GM19455 (cell line): ENCODE data around the gene QRFP.

ENCODE experiments used
- ATAC-seq: cut with Tn5 transposase; IDR thresholded peaks from one replicate; pipeline ENCODE4 v1.9.1; 2021; ENCODE audit not compliant: unreplicated experiment

QRFP gene

GRCh38 chr9:130890870-130891687, 5.5 kb downstream of the QRFP start:
- ATAC-seq: no peak

DNA sequence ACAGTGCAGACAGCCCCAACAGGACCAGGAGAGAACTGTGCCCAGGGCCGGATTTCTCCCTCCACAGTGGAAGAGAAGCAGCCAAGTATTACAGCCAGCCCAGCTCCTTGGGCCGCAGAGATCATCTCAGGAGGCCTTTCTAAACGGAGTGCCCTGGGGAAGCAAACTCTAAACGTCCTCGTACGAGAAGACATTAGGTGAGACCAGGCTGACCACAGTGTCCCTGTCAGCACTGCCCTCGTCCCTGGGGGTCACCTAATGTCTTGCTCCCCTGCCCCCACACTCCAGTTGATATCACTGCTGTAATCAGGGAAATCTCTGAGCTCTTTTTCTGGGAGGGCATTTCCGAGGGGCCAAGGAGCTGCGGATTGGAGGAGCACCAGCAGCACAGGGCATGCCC, 6.5 kb downstream of the QRFP start:
- ATAC-seq: no peak

- ATAC-seq: no peak
Observed at GRCh38 chr9:130888146-130888885, 8.3 kb downstream of the QRFP start.

- ATAC-seq: no peak
Observed at GRCh38 chr9:130887494-130888144, 9.0 kb downstream of the QRFP start.

DNA sequence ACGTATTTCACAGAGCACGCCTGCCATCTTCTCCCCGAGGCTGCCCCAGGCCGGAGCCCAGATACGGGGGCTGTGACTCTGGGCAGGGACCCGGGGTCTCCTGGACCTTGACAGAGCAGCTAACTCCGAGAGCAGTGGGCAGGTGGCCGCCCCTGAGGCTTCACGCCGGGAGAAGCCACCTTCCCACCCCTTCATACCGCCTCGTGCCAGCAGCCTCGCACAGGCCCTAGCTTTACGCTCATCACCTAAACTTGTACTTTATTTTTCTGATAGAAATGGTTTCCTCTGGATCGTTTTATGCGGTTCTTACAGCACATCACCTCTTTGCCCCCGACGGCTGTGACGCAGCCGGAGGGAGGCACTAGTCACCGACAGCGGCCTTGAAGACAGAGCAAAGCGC, 9.6 kb downstream of the QRFP start:
- no peak for ATAC-seq

GRCh38 chr9:130885484-130886375, 10.9 kb downstream of the QRFP start:
- ATAC-seq: no peak

DNA sequence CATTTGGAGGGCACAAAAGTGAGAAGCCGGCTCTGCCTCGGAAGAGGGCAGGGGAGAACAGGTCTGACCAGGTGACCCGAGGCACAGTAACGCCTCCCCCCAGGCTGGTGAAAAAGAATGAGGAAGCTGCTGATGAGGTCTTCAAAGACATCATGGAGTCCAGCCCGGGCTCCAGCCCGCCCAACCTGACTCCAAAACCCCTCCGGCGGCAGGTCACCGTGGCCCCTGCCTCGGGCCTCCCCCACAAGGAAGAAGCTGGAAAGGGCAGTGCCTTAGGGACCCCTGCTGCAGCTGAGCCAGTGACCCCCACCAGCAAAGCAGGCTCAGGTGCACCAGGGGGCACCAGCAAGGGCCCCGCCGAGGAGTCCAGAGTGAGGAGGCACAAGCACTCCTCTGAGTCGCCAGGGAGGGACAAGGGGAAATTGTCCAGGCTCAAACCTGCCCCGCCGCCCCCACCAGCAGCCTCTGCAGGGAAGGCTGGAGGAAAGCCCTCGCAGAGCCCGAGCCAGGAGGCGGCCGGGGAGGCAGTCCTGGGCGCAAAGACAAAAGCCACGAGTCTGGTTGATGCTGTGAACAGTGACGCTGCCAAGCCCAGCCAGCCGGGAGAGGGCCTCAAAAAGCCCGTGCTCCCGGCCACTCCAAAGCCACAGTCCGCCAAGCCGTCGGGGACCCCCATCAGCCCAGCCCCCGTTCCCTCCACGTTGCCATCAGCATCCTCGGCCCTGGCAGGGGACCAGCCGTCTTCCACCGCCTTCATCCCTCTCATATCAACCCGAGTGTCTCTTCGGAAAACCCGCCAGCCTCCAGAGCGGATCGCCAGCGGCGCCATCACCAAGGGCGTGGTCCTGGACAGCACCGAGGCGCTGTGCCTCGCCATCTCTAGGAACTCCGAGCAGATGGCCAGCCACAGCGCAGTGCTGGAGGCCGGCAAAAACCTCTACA, 11.8 kb downstream of the QRFP start:
- no peak for ATAC-seq

GRCh38 chr9:130884111-130884531, 12.5 kb downstream of the QRFP start:
- no peak for ATAC-seq

- no peak for ATAC-seq
Observed at GRCh38 chr9:130883479-130883878, 13.1 kb downstream of the QRFP start.

DNA sequence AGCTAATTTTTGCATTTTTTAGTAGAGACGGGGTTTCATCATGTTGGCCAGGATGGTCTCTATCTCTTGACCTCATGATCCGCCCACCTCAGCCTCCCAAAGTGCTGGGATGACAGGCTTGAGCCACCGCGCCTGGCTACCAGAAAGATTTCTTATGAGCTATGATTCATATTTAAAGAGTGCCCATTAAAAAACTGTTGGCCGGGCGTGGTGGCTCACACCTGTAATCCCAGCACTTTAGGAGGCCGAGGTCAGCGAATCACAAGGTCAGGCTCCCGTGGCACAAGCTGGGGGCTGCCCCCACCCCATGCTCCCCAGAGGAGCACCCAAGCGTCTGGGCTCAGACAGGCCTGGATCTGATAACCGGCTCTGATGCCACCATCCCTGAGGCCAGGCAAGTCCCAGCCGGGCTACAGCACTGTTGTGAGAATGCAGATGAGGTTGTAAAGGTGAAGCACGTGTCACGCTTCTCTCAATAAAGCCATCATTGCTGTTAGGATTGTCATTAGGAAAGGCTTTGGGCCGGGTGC, 13.9 kb downstream of the QRFP start:
- ATAC-seq: no peak

DNA sequence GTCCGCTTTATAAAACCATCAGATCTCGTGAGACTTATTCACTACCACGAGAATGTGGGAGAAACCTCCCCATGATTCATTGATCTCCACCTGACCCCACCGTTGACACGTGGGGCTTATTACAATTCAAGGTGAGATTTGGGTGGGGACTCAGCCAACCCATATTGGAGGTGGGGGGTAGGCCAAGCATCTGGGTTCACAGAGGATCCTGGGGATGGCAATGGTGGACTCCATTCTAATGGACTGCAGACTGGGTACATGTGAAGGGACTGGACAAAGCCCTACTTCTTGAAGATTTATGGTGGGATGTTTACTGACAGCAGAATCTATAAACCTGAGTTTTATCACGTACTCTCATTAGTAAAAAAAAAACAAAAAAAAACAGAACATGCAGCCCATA, 15.1 kb downstream of the QRFP start:
- ATAC-seq: no peak

DNA sequence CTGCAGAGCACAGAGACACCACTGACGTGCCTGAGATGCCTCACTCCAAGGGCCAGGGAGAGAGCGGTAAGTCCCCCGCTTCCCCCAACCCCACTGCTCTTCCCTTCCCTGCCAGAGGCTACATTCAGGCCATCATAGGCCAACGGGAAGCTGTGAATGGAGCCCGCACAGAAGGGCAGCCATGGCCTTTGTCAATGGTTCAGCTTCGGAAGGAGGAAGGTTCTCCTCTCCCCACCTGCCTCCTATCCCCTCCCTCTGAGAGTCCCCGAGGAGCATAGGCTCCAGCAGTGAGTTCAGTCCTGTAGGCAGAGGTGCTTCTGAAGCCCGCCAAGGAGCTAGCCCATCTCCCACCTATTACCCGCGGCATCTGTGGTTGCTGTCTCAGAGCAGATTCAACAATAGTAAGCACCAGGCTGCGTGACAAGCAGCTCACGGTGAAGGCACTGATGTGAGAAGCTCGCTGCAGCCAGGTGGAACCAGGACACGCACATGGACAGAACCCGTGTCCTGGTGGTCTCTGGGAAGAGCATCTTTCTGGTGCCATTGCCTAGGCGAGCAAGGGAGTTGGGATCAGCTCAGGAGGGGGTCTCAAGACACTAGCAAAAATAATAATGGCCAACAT, 15.9 kb downstream of the QRFP start:
- no peak for ATAC-seq

DNA sequence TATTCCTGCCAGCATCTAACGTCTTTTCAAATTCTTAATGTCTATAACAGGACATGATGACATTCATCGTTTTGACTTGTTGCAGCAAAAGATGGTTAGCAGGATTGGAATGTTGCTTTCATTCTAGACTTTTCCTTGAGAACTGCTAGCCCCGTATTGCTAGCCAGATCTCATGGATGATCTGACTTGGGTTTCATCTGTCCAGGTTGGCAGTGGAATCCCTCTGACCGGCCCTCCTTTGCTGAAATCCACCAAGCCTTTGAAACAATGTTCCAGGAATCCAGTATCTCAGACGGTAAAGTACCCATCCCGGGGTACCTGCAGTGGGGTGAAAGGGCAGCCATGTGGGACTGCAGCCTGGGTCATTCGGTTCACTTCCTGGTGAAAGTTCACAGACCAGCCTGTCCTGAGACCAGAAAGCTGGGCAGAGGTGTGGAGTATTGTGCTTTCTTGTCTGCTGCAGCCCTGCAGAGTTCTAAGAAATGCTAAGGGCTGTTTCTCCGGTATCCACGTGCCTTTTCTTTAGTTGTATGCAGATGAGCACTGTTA, 16.7 kb downstream of the QRFP start:
- ATAC-seq: no peak

- ATAC-seq: no peak
Observed at GRCh38 chr9:130878295-130878694, 18.3 kb downstream of the QRFP start.

DNA sequence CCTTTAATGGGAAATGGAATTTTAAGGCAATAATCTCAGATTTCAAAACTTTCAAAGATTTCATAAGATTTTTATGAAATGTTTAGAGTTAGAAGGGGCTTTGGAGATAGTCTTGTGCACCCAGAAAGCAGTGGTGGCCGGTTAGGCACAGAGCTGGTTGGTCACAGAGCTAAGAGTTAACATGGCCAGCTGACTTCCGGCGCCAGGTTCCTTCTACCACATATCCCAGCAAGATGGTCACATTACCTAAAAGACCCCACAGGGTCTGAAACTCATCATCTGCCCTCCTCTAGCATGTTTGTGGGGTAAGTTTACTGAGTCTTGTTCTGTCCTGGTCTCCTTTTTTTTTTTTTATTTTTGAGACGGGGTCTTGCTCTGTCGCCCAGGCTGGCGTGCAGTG, 19.3 kb downstream of the QRFP start:
- no peak for ATAC-seq

GRCh38 chr9:130874783-130875182, 21.8 kb downstream of the QRFP start:
- ATAC-seq: no peak

- ATAC-seq: no peak
Observed at GRCh38 chr9:130873966-130874365, 22.6 kb downstream of the QRFP start.

DNA sequence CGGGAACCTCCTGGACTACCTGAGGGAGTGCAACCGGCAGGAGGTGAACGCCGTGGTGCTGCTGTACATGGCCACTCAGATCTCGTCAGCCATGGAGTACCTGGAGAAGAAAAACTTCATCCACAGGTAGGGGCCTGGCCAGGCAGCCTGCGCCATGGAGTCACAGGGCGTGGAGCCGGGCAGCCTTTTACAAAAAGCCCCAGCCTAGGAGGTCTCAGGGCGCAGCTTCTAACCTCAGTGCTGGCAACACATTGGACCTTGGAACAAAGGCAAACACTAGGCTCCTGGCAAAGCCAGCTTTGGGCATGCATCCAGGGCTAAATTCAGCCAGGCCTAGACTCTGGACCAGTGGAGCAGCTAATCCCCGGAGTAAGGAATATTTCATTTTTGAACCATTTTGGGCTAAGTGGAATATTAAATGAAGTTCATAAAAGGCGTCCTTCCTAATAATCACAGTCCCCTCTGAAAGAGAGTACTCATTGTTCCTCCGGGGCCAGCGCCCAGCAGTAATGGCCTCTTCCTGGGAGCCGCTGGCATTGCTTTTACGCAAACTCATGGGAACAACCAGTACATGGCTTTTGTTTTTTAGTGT, 23.6 kb downstream of the QRFP start:
- ATAC-seq: no peak
